ENCODE results near the gene PLCD4. TPM values are rescaled to one million over a fixed set of nuclear protein-coding genes. Genes with fewer than 3 reads are reported as not detected.

Gene PLCD4
- total and polyA plus RNA-seq, 2 of the 8 experiments (the other 6 are each of a cell fraction or from before 2014, with no cell fraction given), result 0.21 to 0.50 TPM

GRCh38 chr2:218623366-218623705, 15.6 kb downstream of the PLCD4 start:
- Histone ChIP-seq H3K27ac (ENCODE audit: low read depth, low read length) (no peak overlapping the region), H4K91ac (replicated peaks; ENCODE audit: insufficient read length, low read length) (no peak overlapping the region), H3K18ac (ENCODE audit: extremely low read depth, low read length) (no peak overlapping the region), H2BK20ac (ENCODE audit: low read length) (no peak overlapping the region), H3K14ac (ENCODE audit: insufficient read length) (no peak overlapping the region), H3K36me3 (ENCODE audit: control insufficient read depth in 2 of 4, insufficient read depth in 4 of 4, low read length in 3 of 4) (no peaks in the 10 kb centered on the region), H2AFZ (ENCODE audit: low read length) (0 out of 2 replicates have a peak overlapping the region, but pooled peaks have one; percentile 48), H3K56ac (replicated peaks; ENCODE audit: insufficient read length, low read depth, low read length) (no peak overlapping the region), H3K79me1 (ENCODE audit: low read depth, low read length) (no peaks in the 10 kb centered on the region), H3K4me3 (ENCODE audit: extremely low read depth in 1 of 4, insufficient read depth in 2 of 4, low read depth in 3 of 4, low read length in 4 of 4) (no peak overlapping the region), H3K4me2 (ENCODE audit: insufficient read depth in 1 of 2, low read depth in 2 of 2, low read length in 2 of 2) (no peak overlapping the region), H2BK5ac (ENCODE audit: low read depth, low read length) (no peak overlapping the region), H3K4ac (replicated peaks; ENCODE audit: insufficient read length, low read depth, low read length) (no peak overlapping the region), H3K4me1 (replicated peaks in 1 of 4; ENCODE audit: control insufficient read depth in 3 of 4, insufficient read depth in 4 of 4, low read length in 3 of 4) (no peaks in the 10 kb centered on the region; a peak in 1 of 7 replicates), H2BK120ac (replicated peaks; ENCODE audit: low read depth, low read length) (no peak overlapping the region), H4K5ac (ENCODE audit: insufficient read length, low read depth, low read length) (no peak overlapping the region), H2AK5ac (ENCODE audit: low read depth, low read length) (no peak overlapping the region), H2BK15ac (ENCODE audit: low read length) (no peak overlapping the region), H3K27me3 (replicated peaks in 1 of 4; ENCODE audit: control insufficient read depth in 3 of 4, extremely low read depth in 1 of 4, insufficient read depth in 3 of 4, low read length in 3 of 4) (no peaks in the 10 kb centered on the region; a peak in 1 of 7 replicates), H3K9me3 (ENCODE audit: insufficient read depth in 2 of 2, low read depth in 1 of 2, low read length in 1 of 2) (no peaks in the 10 kb centered on the region), H3K23me2 (ENCODE audit: low read depth, low read length) (no peaks in the 10 kb centered on the region), H3K23ac (ENCODE audit: insufficient read length) (no peak overlapping the region), H3K79me2 (ENCODE audit: control insufficient read depth in 1 of 2, insufficient read depth in 2 of 2, low read length in 2 of 2) (no peaks in the 10 kb centered on the region), H4K8ac (ENCODE audit: extremely low read depth, insufficient read depth, low read length) (no peak overlapping the region), H2BK12ac (ENCODE audit: low read depth, low read length) (no peak overlapping the region), H3K9ac (replicated peaks in 1 of 4; ENCODE audit: extremely low read depth in 1 of 4, low read depth in 3 of 4, low read length in 3 of 4) (no peak overlapping the region), H4K20me1 (replicated peaks in 1 of 2; ENCODE audit: control insufficient read depth in 1 of 2, insufficient read depth in 2 of 2, low read length in 2 of 2) (no peaks in the 10 kb centered on the region)
- no peak for DNase-seq (ENCODE audit: low read depth in 1 of 2, low spot score in 2 of 2)
- ChIA-PET POLR2A (ENCODE audit: partially characterized antibody) (interaction anchor here (1.2 kb wide), 1 partner anchor 12 kb away, joined by 4 read pairs; no protein-coding TSS in a partner anchor), CTCF (ENCODE audit: partially characterized antibody) (no interaction called here)
- 82% methylated on average over 3 of the region's 3 CpGs; no CpG with 5 or more reads in 1 of the 2 experiments for WGBS, 2 experiments (ENCODE audit: extremely low coverage in 1 of 2, insufficient coverage in 1 of 2, insufficient read length in 1 of 2, insufficient replicate concordance in 2 of 2, low coverage in 1 of 2, low lambda C conversion rate in 2 of 2, missing lambda C conversion rate in 1 of 2)
- FAIRE-seq, result no peak
